Lung (tissue), 12 donors: ENCODE data around the gene SDK1. TPM values are rescaled to one million over a fixed set of nuclear protein-coding genes. Genes with fewer than 3 reads are reported as not detected.

Experiments used
- ATAC-seq: fragments of 200-7000 bp; cut with Tn5 transposase; one replicate; pipeline ENCODE4 v1.9.1; 2020; ENCODE audit warnings: moderate number of reproducible peaks; ENCODE audit not compliant: insufficient read depth, low FRiP score
- DNase-seq, 3 donors: peaks; one replicate each; pipeline ENCODE4 v3.0.0-alpha.2; 2013 to 2017
- H3K27ac ChIP-seq, 2 donors: one replicate each; pipeline ENCODE4 v1.5.1; 2013; ENCODE audit warnings: mild to moderate bottlenecking in 2 of 2, moderate library complexity in 2 of 2, control low read depth in 1 of 2, inconsistent platforms in 1 of 2, low read depth in 1 of 2, low read length in 1 of 2
- H3K27me3 ChIP-seq, 3 donors: one replicate each; pipeline ENCODE4 v1.5.1; 2013; ENCODE audit warnings: low read length in 2 of 3; ENCODE audit not compliant: control insufficient read depth in 3 of 3, insufficient read depth in 3 of 3
- H3K36me3 ChIP-seq, 4 donors: one replicate each; pipeline ENCODE4 v1.5.1; 2013; ENCODE audit warnings: low read length in 4 of 4, mild to moderate bottlenecking in 1 of 4, moderate library complexity in 1 of 4; ENCODE audit not compliant: control insufficient read depth in 4 of 4, insufficient read depth in 4 of 4
- H3K4me1 ChIP-seq, 5 donors: one replicate each; pipeline ENCODE4 v1.5.1; 2013; ENCODE audit warnings: low read length in 5 of 5, mild to moderate bottlenecking in 2 of 5, moderate library complexity in 1 of 5; ENCODE audit not compliant: control insufficient read depth in 5 of 5, insufficient read depth in 5 of 5
- H3K4me3 ChIP-seq: one replicate; pipeline ENCODE4 v1.5.1; 2013; ENCODE audit warnings: mild to moderate bottlenecking, control low read depth, moderate library complexity
- H3K9ac ChIP-seq, 2 donors: one replicate each; pipeline ENCODE4 v1.5.1; 2013; ENCODE audit warnings: low read length in 2 of 2, control low read depth in 1 of 2; ENCODE audit not compliant: insufficient read depth in 1 of 2
- H3K9me3 ChIP-seq, 4 donors: one replicate each; pipeline ENCODE4 v1.5.1; 2013; ENCODE audit warnings: low read length in 3 of 4, mild to moderate bottlenecking in 1 of 4, moderate library complexity in 1 of 4; ENCODE audit not compliant: control insufficient read depth in 4 of 4, insufficient read depth in 3 of 4
- WGBS, 2 donors: extraction: QIAGEN DNeasy Blood & Tissue Kit; methylation state at CpG; one replicate each; pipeline ENCODE4 v1.1.7; 2013; 5-methylcytosine and 5-hydroxymethylcytosine counted together
- polyA plus RNA-seq, 2 donors: library from polyadenylated mRNA; stranded (reverse); fragments of 200-250 nt; gene quantifications; one replicate each; pipeline ENCODE4 v1.2.1, GENCODE V29; 2013
- total RNA-seq, 2 donors: library from RNA; depleted of rRNA in 1 of 2; stranded (reverse); fragments of >200 nt in 1 of 2; gene quantifications; one replicate each; pipeline ENCODE4 v1.2.1, GENCODE V29; 2014 to 2021
- TF ChIP-seq, protein P1 (sequence below): IDR thresholded peaks from 2 replicates; pipeline ENCODE4 v1.5.1; 2012; ENCODE audit warnings: mild to moderate bottlenecking; ENCODE audit errors: control extremely low read depth, extremely low read depth
- donor health status: control.
- donor health status: control.
- donor health status: Bipolar disorder and iron deficiency.
- donor health status: healthy.
- donor health status: DM: yes; HTN: yes; CAD: no.

Gene SDK1
- total and polyA plus RNA-seq, 4 donors = 3.7 to 30.1 (median 12.7) TPM

DNA sequence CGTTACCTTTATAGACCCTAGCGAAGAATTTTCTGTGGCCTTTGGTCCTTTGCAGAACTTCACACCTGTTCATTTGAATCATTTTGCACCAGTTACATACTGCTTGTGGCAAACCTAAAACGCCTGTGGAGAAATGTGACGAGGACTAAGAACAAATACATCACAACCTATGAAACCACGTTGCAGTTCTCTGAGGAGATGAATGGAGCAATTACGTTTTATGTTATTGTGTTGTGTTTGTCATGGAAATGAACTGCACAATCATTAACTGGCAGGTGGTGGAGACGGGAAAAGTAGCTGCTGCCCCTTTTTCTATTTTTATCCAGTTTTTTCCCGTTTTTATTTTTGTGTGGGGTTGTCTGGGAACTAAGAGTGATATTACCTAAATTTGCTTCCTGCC lies 505.5 kb downstream of the SDK1 start:
- ATAC-seq (no peak), DNase-seq (no peak)
- Histone ChIP-seq H3K4me3 (no peak overlapping the region), H3K27me3 (no peaks in the 10 kb centered on the region), H3K4me1 (no peaks in the 10 kb centered on the region), H3K27ac (no peak overlapping the region), H3K9me3 (peaks cover 0 to 2% (median 0%) of the 10 kb centered on the region in 4 donors), H3K9ac (no peak overlapping the region), H3K36me3 (no peaks in the 10 kb centered on the region)
- whole genome bisulfite sequencing, 2 donors = 73 to 74% methylated on average over 8 of the region's 8 CpGs
- TF ChIP-seq, protein P1, sequence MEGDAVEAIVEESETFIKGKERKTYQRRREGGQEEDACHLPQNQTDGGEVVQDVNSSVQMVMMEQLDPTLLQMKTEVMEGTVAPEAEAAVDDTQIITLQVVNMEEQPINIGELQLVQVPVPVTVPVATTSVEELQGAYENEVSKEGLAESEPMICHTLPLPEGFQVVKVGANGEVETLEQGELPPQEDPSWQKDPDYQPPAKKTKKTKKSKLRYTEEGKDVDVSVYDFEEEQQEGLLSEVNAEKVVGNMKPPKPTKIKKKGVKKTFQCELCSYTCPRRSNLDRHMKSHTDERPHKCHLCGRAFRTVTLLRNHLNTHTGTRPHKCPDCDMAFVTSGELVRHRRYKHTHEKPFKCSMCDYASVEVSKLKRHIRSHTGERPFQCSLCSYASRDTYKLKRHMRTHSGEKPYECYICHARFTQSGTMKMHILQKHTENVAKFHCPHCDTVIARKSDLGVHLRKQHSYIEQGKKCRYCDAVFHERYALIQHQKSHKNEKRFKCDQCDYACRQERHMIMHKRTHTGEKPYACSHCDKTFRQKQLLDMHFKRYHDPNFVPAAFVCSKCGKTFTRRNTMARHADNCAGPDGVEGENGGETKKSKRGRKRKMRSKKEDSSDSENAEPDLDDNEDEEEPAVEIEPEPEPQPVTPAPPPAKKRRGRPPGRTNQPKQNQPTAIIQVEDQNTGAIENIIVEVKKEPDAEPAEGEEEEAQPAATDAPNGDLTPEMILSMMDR = no peak

DNA sequence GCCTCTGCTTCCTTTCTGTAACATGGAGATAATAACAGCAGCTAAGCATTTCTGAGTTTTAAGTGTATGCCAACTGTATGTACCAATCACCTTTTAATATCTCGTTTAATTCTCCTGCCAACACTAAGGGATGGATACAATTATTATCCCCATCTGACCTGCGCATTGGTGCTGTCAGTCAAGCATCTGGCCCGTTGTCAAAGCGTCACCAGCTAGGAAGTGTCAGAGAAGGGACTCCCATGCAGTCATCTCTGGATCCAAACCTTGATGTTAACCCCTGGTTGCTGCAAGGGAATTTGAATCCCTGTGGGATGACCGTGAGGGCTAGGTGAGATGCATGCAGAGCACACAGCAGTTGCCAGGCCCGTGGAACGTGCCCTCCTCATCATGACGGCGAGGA lies 506.8 kb downstream of the SDK1 start:
- 87 to 91% methylated on average over 9 of the region's 9 CpGs for WGBS, 2 donors
- H3K36me3 ChIP-seq = no peaks in the 10 kb centered on the region
- H3K27ac ChIP-seq = no peak overlapping the region
- DNase-seq (no peak), ATAC-seq (no peak)
- H3K4me3 ChIP-seq = no peak overlapping the region
- H3K9me3 ChIP-seq = peaks cover 0 to 3% (median 0%) of the 10 kb centered on the region in 4 donors
- H3K9ac ChIP-seq = no peak overlapping the region
- TF ChIP-seq, protein P1 = no peak
- no peaks in the 10 kb centered on the region for H3K27me3 ChIP-seq
- no peaks in the 10 kb centered on the region for H3K4me1 ChIP-seq

DNA sequence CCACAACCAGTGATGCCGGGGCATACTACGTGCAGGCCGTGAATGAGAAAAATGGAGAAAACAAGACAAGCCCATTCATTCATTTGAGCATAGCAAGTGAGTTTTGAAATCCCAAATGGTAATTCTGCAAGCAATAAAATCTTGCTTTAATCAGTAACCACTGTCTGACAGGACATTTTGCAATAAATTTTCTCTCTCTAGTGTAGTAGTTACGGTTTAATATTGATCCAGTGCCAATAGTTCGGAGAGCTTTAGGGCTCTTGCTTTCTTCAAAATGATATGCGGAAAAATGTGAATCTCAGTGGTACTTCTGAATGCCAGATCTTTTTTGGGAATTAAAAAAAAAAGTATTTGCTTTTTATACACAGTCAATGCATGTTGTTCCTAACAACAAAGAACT lies 520.4 kb downstream of the SDK1 start:
- H3K27ac ChIP-seq = no peak overlapping the region
- no peaks in the 10 kb centered on the region for H3K27me3 ChIP-seq
- DNase-seq (peak in 2 of 3 donors; percentile 8 to 32), ATAC-seq (no peak)
- no peaks in the 10 kb centered on the region for H3K36me3 ChIP-seq
- H3K4me1 ChIP-seq = no peaks in the 10 kb centered on the region
- H3K9me3 ChIP-seq = no peaks in the 10 kb centered on the region
- TF ChIP-seq, protein P1 = no peak
- H3K9ac ChIP-seq = no peak overlapping the region
- WGBS, 2 donors = 85 to 88% methylated on average over 6 of the region's 6 CpGs
- no peak overlapping the region for H3K4me3 ChIP-seq

DNA sequence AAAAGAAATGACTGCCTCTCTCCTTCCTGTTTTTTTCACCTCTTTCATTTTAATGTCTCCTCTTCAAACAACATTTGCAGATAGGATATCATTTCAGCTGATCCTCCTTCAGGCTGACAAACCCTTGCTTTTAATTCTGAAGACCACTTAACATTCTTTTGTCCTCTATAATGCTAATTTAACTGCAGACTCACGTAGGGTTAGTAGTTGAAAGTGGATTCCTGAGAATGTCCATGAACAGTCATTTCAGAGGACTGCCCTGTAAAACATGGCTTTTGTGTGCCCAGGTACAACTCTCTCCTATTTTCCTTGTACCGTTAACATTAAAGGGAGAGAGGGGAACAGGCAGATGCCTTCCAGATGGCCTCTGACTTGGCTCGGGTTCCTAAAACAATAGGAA lies 524.4 kb downstream of the SDK1 start:
- DNase-seq = no peak
- Histone ChIP-seq H3K27ac (no peak overlapping the region), H3K27me3 (no peaks in the 10 kb centered on the region), H3K36me3 (no peaks in the 10 kb centered on the region), H3K9ac (no peak overlapping the region), H3K9me3 (no peaks in the 10 kb centered on the region), H3K4me1 (no peaks in the 10 kb centered on the region), H3K4me3 (no peak overlapping the region)
- TF ChIP-seq, protein P1 = no peak
- WGBS, 2 donors = 79 to 89% methylated on average over 3 of the region's 3 CpGs
- no peak for ATAC-seq
